ENCODE data around the gene OR2T6.
"Not testable (repeated sequence)": the region's sequence is repeated elsewhere in the genome, so short reads cannot be mapped to it uniquely, and the experiment has no call there.

DNA sequence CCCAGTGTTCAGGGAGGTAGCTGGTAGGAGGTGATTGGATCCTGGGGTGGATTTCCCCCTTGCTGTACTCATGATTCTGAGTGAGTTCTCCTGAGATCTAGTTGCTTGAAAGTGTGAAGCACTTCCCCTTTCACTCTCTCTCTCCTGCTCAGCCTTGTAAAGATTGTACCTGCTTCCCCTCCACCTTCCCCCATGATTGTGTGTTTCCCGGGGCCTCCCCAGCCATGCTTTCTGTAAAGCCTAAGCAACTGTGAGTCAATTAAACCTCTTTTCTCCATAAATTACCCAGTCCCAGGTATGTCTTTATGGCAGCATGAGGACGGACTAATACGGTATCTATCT is 52.6 kb downstream of the OR2T6 start:
- TF ChIP-seq, protein P1, sequence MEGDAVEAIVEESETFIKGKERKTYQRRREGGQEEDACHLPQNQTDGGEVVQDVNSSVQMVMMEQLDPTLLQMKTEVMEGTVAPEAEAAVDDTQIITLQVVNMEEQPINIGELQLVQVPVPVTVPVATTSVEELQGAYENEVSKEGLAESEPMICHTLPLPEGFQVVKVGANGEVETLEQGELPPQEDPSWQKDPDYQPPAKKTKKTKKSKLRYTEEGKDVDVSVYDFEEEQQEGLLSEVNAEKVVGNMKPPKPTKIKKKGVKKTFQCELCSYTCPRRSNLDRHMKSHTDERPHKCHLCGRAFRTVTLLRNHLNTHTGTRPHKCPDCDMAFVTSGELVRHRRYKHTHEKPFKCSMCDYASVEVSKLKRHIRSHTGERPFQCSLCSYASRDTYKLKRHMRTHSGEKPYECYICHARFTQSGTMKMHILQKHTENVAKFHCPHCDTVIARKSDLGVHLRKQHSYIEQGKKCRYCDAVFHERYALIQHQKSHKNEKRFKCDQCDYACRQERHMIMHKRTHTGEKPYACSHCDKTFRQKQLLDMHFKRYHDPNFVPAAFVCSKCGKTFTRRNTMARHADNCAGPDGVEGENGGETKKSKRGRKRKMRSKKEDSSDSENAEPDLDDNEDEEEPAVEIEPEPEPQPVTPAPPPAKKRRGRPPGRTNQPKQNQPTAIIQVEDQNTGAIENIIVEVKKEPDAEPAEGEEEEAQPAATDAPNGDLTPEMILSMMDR (IDR thresholded peaks at IDR 0.05), result not testable (repeated sequence)
- not testable (repeated sequence) for TF ChIP-seq POLR2A (IDR thresholded peaks at IDR 0.05)

Measured in thyroid gland (tissue), 4 donors.